CD4-positive, CD25-positive, alpha-beta regulatory T cell (primary cell): ENCODE measurements around the gene TNFSF8. TPM values are rescaled to one million over a fixed set of nuclear protein-coding genes. Genes with fewer than 3 reads are reported as not detected.
A peak's percentile ranks its signal among the peaks of the same experiment; 100 is the strongest.

Experiments used
- ATAC-seq, 2 donors: fragments of 150-1000 bp; cut with Tn5 transposase; one replicate each; pipeline ENCODE4 v1.10.0; 2021; ENCODE audit warnings: low read depth in 2 of 2, moderate number of reproducible peaks in 2 of 2, moderate library complexity in 1 of 2
- DNase-seq, 3 donors: peaks; one replicate each; pipeline versions ENCODE4 v3.0.0 to v3.0.0-alpha.2; 2012 to 2022; ENCODE audit warnings: mixed read lengths in 1 of 3
- H3K27ac ChIP-seq: one replicate; pipeline ENCODE4 v1.7.0; 2013; ENCODE audit warnings: mild to moderate bottlenecking, low read length; ENCODE audit not compliant: insufficient read depth, poor library complexity, severe bottlenecking
- H3K27me3 ChIP-seq: one replicate; pipeline ENCODE4 v1.7.0; 2013; ENCODE audit warnings: low read length; ENCODE audit not compliant: control insufficient read depth, insufficient read depth
- H3K36me3 ChIP-seq: one replicate; pipeline ENCODE4 v1.7.0; 2013; ENCODE audit warnings: mild to moderate bottlenecking, low read length, moderate library complexity; ENCODE audit not compliant: control insufficient read depth, insufficient read depth
- H3K4me1 ChIP-seq: 2 replicates; pipeline ENCODE4 v1.7.0; 2013; ENCODE audit warnings: mild to moderate bottlenecking, low read length; ENCODE audit not compliant: insufficient read depth, control insufficient read depth, poor library complexity, severe bottlenecking
- H3K4me3 ChIP-seq: one replicate; pipeline ENCODE4 v1.7.0; 2013; ENCODE audit warnings: low read depth, mild to moderate bottlenecking, low read length, moderate library complexity
- H3K9me3 ChIP-seq, 2 experiments: 1 replicate in 1 of 2; 2 replicates in 1 of 2; pipeline ENCODE4 v1.7.0; 2013; ENCODE audit warnings: low read length in 2 of 2, mild to moderate bottlenecking in 1 of 2, moderate library complexity in 1 of 2; ENCODE audit not compliant: control insufficient read depth in 2 of 2
- H3K27ac Mint-ChIP-seq, 3 donors: one replicate each; pipeline ENCODE4 v1.8.0; 2020 to 2022; ENCODE audit warnings: mild to moderate bottlenecking in 3 of 3, mixed read lengths in 3 of 3, moderate library complexity in 2 of 3
- H3K27me3 Mint-ChIP-seq: one replicate; pipeline ENCODE4 v1.8.0; 2022; ENCODE audit warnings: mild to moderate bottlenecking, mixed read lengths
- H3K36me3 Mint-ChIP-seq: one replicate; pipeline ENCODE4 v1.8.0; 2020; ENCODE audit warnings: mixed read lengths
- H3K4me1 Mint-ChIP-seq, 4 donors: one replicate each; pipeline ENCODE4 v1.8.0; 2020 to 2022; ENCODE audit warnings: mixed read lengths in 4 of 4, mild to moderate bottlenecking in 1 of 4
- H3K4me3 Mint-ChIP-seq, 4 donors: one replicate each; pipeline ENCODE4 v1.8.0; 2020 to 2022; ENCODE audit warnings: mild to moderate bottlenecking in 4 of 4, mixed read lengths in 4 of 4, moderate library complexity in 3 of 4
- H3K9me3 Mint-ChIP-seq, 7 donors: one replicate each; pipeline ENCODE4 v1.8.0; 2020 to 2022; ENCODE audit warnings: mixed read lengths in 7 of 7, mild to moderate bottlenecking in 3 of 7, moderate library complexity in 2 of 7
- polyA plus RNA-seq, 4 donors: library from polyadenylated mRNA; unstranded; fragments of 300-500 nt; fragmentation: Illumina TruSeq; gene quantifications; one replicate each; pipeline ENCODE4 v1.2.3, GENCODE V29; 2021
- total RNA-seq: library from RNA; stranded (reverse); gene quantifications from one replicate; pipeline ENCODE4 v1.2.3, GENCODE V29; 2022

The TNFSF8 gene
- total and polyA plus RNA-seq, 5 donors from 2014 or later: 31.4 to 78.1 (median 47.3) TPM

GRCh38 chr9:114864471-114864870 lies 65.9 kb downstream of the TNFSF8 start:
- Histone ChIP-seq H3K27me3 (peaks cover under 1% of the 10 kb centered on the region), H3K27ac (no peak overlapping the region), H3K4me1 (peaks cover 9% of the 10 kb centered on the region), H3K36me3 (no peaks in the 10 kb centered on the region), H3K9me3 (no peaks in the 10 kb centered on the region), H3K4me3 (no peak overlapping the region)
- ATAC-seq (no peak), DNase-seq (no peak)
- Mint-ChIP-seq H3K27me3 (peaks cover 10% of the 10 kb centered on the region), H3K27ac (no peak overlapping the region), H3K9me3 (peaks cover 0 to 5% (median 0%) of the 10 kb centered on the region in 7 donors), H3K4me3 (no peak overlapping the region), H3K4me1 (peaks cover 5 to 32% (median 19%) of the 10 kb centered on the region in 4 donors), H3K36me3 (no peaks in the 10 kb centered on the region)

DNA sequence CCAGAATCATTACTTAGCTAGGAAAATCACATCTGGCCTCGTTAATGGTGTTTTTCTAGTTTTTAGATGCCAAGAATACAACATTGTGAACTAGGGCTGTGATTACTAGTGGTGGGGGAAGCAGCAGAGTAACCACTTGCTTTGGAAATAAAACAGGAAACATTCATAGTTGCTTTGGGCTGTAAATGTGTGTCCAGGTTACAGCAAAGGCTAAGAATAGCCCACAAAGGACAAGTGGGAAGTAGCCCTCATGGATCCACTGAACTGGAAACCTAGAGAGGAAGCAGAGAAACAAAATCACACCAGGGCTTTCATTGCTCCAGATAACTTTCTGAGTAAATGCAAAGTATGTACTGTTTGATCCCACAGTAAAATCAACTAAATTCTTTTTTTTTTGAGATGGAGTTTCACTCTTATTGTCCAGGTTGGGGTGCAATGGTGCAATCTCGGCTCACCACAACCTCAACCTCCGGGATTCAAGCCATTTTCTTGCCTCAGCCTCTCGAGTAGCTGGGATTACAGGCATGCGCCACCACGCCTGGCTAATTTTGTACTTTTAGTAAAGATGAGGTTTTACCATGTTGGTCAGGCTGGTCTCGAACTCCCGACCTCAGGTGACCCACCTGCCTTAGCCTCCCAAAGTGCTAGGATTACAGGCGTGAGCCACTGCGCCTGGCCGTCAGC lies 68.3 kb downstream of the TNFSF8 start:
- H3K4me1 Mint-ChIP-seq: peaks cover 7 to 15% (median 10%) of the 10 kb centered on the region in 4 donors
- peaks cover 4% of the 10 kb centered on the region for H3K4me1 ChIP-seq
- no peak for ATAC-seq
- peaks cover 28% of the 10 kb centered on the region for H3K27me3 Mint-ChIP-seq
- no peak overlapping the region for H3K4me3 Mint-ChIP-seq
- H3K9me3 Mint-ChIP-seq: peaks cover 0 to 10% (median 2%) of the 10 kb centered on the region in 7 donors
- H3K36me3 Mint-ChIP-seq: no peaks in the 10 kb centered on the region
- H3K27ac Mint-ChIP-seq: no peak overlapping the region
- no peak for DNase-seq
- H3K36me3 ChIP-seq: no peaks in the 10 kb centered on the region
- H3K27ac ChIP-seq: no peak overlapping the region
- no peak overlapping the region for H3K4me3 ChIP-seq
- H3K9me3 ChIP-seq: no peaks in the 10 kb centered on the region
- peaks cover 6% of the 10 kb centered on the region for H3K27me3 ChIP-seq

DNA sequence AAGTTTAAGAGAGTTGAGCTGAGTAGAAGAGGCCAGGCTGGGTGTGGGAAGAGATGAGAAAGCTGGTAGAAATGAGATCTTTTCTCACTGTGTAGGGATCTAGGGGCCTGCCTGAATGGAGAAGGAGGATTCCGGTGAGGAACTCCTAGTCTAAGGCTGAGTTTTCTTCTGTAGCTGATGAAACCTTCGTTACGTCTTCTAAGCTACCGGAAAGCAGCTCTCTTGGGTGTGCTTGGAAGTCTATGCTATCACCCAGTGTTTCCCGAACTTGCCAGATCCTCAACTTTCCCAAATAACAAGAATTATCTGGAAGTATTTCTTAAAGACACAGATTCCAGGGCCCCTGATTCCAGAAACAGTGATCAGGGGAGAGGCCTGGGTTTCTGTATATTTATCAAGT lies 69.1 kb downstream of the TNFSF8 start:
- peaks cover 6% of the 10 kb centered on the region for H3K27me3 ChIP-seq
- H3K4me1 ChIP-seq: no peaks in the 10 kb centered on the region
- H3K36me3 ChIP-seq: no peaks in the 10 kb centered on the region
- no peaks in the 10 kb centered on the region for H3K36me3 Mint-ChIP-seq
- no peak overlapping the region for H3K4me3 ChIP-seq
- no peaks in the 10 kb centered on the region for H3K9me3 ChIP-seq
- DNase-seq (no peak), ATAC-seq (no peak)
- H3K27me3 Mint-ChIP-seq: peaks cover 29% of the 10 kb centered on the region
- peaks cover 0 to 10% (median 0%) of the 10 kb centered on the region in 7 donors for H3K9me3 Mint-ChIP-seq
- H3K27ac ChIP-seq: no peak overlapping the region
- peaks cover 4 to 12% (median 9%) of the 10 kb centered on the region in 4 donors for H3K4me1 Mint-ChIP-seq
- no peak overlapping the region for H3K4me3 Mint-ChIP-seq
- H3K27ac Mint-ChIP-seq: peak overlapping the region in 1 of 3 donors; percentile 21

DNA sequence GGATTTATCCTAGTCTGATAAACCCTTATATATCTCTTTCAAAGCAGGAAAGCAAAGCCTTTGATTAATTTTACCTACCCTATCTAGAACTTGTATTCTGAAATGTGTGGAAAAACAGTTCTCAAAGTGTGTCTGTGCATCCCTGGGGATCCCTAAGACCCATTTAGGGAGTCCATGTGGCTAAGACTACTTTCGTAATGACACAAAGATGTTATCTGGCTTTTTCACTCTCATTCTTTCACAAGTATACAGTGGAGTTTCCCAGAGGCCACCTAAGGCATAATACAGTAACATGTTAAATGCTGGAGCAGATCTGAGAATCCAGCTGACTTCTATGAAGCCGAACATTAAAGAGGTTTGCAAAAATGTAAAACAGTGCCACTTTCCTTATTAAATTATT lies 70.2 kb downstream of the TNFSF8 start:
- H3K36me3 ChIP-seq: no peaks in the 10 kb centered on the region
- H3K4me1 ChIP-seq: no peaks in the 10 kb centered on the region
- H3K27ac ChIP-seq: no peak overlapping the region
- Mint-ChIP-seq H3K4me1 (peaks cover 4 to 10% (median 8%) of the 10 kb centered on the region in 4 donors), H3K36me3 (no peaks in the 10 kb centered on the region), H3K4me3 (no peak overlapping the region), H3K27me3 (peaks cover 34% of the 10 kb centered on the region), H3K27ac (no peak overlapping the region), H3K9me3 (peaks cover 0 to 10% (median 0%) of the 10 kb centered on the region in 7 donors)
- H3K4me3 ChIP-seq: no peak overlapping the region
- H3K9me3 ChIP-seq: no peaks in the 10 kb centered on the region
- H3K27me3 ChIP-seq: peaks cover 6% of the 10 kb centered on the region
- ATAC-seq: no peak
- DNase-seq: no peak

- Mint-ChIP-seq H3K27ac (no peak overlapping the region), H3K4me3 (no peak overlapping the region), H3K27me3 (peaks cover 41% of the 10 kb centered on the region), H3K36me3 (no peaks in the 10 kb centered on the region), H3K9me3 (peaks cover 0 to 10% (median 0%) of the 10 kb centered on the region in 7 donors), H3K4me1 (peaks cover 2 to 7% (median 5%) of the 10 kb centered on the region in 4 donors)
- no peaks in the 10 kb centered on the region for H3K9me3 ChIP-seq
- H3K27ac ChIP-seq: no peak overlapping the region
- DNase-seq: no peak
- H3K27me3 ChIP-seq: peaks cover 8% of the 10 kb centered on the region
- H3K36me3 ChIP-seq: no peaks in the 10 kb centered on the region
- no peak overlapping the region for H3K4me3 ChIP-seq
- ATAC-seq: no peak
- H3K4me1 ChIP-seq: no peaks in the 10 kb centered on the region
Measured at GRCh38 chr9:114856942-114857315, 73.5 kb downstream of the TNFSF8 start.

DNA sequence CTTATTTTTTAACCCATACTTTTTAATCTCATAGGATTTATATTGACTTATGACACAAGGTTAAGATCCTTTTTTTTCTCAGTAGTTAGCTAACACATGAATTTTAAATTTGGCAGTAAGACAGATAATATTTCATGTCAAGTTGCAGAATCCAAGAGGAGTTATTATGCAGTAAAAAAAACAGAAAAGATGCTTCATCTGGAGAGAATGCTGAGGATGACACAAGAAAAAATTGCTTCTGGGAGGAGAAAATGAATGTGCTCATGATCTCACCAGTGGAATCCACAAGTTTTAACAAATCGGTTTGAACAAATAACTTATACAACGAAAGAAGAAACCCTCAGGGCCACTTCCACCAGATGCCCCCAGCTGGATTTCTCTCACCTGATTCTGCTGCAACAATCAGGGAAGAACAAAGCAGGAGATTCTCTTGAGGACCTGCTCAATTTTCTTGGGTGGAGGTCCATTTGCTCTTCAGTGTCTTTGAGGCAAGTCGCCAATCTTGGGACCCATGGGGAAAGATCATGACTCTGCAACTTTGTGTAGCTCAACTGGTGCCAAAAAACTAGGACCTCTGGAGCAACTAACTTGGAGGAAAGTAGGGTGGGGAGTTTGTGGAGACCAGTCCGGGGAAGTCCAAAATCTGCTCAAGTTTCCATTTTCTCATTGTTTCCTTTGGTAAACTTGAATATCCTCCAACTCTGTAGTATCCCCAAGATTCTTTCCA lies 74.0 kb downstream of the TNFSF8 start:
- H3K4me1 Mint-ChIP-seq: peaks cover 0 to 12% (median 5%) of the 10 kb centered on the region in 4 donors
- no peaks in the 10 kb centered on the region for H3K36me3 ChIP-seq
- peaks cover 41% of the 10 kb centered on the region for H3K27me3 Mint-ChIP-seq
- peaks cover 0 to 10% (median 1%) of the 10 kb centered on the region in 7 donors for H3K9me3 Mint-ChIP-seq
- no peak overlapping the region for H3K27ac ChIP-seq
- no peaks in the 10 kb centered on the region for H3K4me1 ChIP-seq
- no peaks in the 10 kb centered on the region for H3K9me3 ChIP-seq
- no peak overlapping the region for H3K27ac Mint-ChIP-seq
- peaks cover 8% of the 10 kb centered on the region for H3K27me3 ChIP-seq
- H3K36me3 Mint-ChIP-seq: no peaks in the 10 kb centered on the region
- DNase-seq (no peak), ATAC-seq (no peak)
- no peak overlapping the region for H3K4me3 Mint-ChIP-seq
- no peak overlapping the region for H3K4me3 ChIP-seq

DNA sequence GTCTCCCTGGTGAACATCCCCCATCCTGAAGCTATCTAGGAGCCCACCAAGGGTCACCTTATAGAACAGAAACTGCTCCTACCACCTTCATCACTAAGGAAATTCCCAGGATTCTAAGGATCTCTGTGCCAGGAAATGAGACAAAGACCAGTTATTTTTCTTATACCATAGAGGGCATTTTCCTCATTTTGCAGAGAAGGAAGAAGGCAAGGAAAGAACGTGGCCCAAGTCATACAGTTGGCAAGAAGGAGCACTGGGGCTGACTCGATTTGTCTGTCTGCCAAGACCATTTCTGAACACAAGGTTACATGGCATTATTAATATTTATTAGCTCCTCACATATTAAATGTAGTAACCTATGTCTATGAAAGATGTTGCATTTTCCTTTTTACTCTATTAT lies 74.9 kb downstream of the TNFSF8 start:
- DNase-seq: no peak
- Histone ChIP-seq H3K4me3 (no peak overlapping the region), H3K36me3 (no peaks in the 10 kb centered on the region), H3K4me1 (no peaks in the 10 kb centered on the region), H3K9me3 (no peaks in the 10 kb centered on the region), H3K27me3 (peaks cover 8% of the 10 kb centered on the region), H3K27ac (no peak overlapping the region)
- H3K27me3 Mint-ChIP-seq: peaks cover 36% of the 10 kb centered on the region
- no peak overlapping the region for H3K4me3 Mint-ChIP-seq
- peaks cover 5 to 14% (median 8%) of the 10 kb centered on the region in 4 donors for H3K4me1 Mint-ChIP-seq
- no peaks in the 10 kb centered on the region for H3K36me3 Mint-ChIP-seq
- no peak overlapping the region for H3K27ac Mint-ChIP-seq
- no peak for ATAC-seq
- H3K9me3 Mint-ChIP-seq: peaks cover 0 to 10% (median 2%) of the 10 kb centered on the region in 7 donors
